Ishikawa (cell line): ENCODE results near the gene PPM1N.

Experiments
- CREB1 ChIP-seq: IDR thresholded peaks from 2 replicates; pipeline ENCODE4 v1.6.1; 2012; ENCODE audit warnings: low read depth
- EGR1 ChIP-seq: IDR thresholded peaks from 2 replicates; pipeline ENCODE4 v1.6.1; 2012
- EP300 ChIP-seq: IDR thresholded peaks from 2 replicates; pipeline ENCODE4 v1.6.1; 2012; ENCODE audit warnings: borderline replicate concordance
- MAX ChIP-seq: IDR thresholded peaks from 2 replicates; pipeline ENCODE4 v1.6.1; 2012
- TAF1 ChIP-seq: IDR thresholded peaks from 2 replicates; pipeline ENCODE4 v1.6.1; 2012; ENCODE audit warnings: low read depth, mild to moderate bottlenecking
- USF1 ChIP-seq: IDR thresholded peaks from 2 replicates; pipeline ENCODE4 v1.6.1; 2012
- YY1 ChIP-seq: IDR thresholded peaks from 2 replicates; pipeline ENCODE4 v1.6.1; 2012; ENCODE audit warnings: low read depth

DNA sequence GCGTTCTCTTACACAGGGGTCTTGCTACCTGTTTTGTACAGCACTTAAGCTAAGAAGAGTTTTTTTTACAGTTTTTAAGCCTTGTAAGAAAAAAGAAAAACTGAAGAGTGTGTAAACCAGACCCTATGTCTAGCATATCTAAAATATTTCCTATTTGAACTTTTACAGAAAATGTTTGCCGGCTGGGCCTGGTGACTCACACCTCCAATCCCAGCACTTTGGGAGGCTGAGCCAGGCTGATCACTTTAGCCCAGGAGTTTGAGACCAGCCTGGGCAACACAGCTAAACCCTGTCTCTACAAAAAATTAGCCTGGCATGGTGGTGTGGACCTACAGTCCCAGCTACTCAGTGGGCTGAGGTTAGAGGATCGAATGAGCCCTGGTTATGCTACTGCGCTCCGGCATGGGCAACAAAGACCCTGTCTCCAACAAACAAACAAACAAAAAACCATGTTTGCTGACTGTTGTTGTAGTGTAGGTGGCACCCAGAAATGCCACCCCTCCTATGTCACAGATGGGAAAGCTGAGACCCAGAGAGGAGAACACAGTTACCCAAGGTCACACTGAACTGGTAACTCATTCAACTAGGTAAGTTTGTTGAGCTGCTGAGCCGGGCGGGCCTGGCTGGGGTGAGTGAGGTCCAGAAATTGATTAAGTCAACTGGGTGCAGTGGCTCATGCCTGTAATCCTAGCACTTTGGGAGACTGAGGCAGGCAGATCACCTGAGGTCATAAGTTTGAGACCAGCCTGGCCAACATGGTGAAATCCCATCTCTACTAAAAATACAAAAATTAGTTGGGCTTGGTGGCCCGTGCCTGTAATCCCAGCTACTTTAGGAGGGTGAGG, 7.1 kb downstream of the PPM1N start:
- TF ChIP-seq TAF1 (no peak), EP300 (no peak), MAX (no peak), USF1 (no peak), EGR1 (no peak), CREB1 (no peak), YY1 (no peak)
